HFFc6 (cell line): ENCODE data around the gene STRN3. TPM values are rescaled to one million over a fixed set of nuclear protein-coding genes. Genes with fewer than 3 reads are reported as not detected.

Experiments
- DNase-seq: peaks from one replicate; pipeline ENCODE4 v3.0.0-alpha.2; 2018
- H3K27ac Mint-ChIP-seq: 2 replicates; pipeline ENCODE4 v1.8.0; 2020; ENCODE audit warnings: mild to moderate bottlenecking, mixed read lengths
- H3K27me3 Mint-ChIP-seq: 2 replicates; pipeline ENCODE4 v1.8.0; 2021; ENCODE audit warnings: mild to moderate bottlenecking, moderate library complexity, mixed read lengths; ENCODE audit not compliant: insufficient read depth
- H3K36me3 Mint-ChIP-seq: 2 replicates; pipeline ENCODE4 v1.8.0; 2021; ENCODE audit warnings: low read depth, mixed read lengths
- H3K4me1 Mint-ChIP-seq: 2 replicates; pipeline ENCODE4 v1.8.0; 2020; ENCODE audit warnings: low read depth, mixed read lengths
- H3K4me3 Mint-ChIP-seq: 2 replicates; pipeline ENCODE4 v1.8.0; 2020; ENCODE audit warnings: mild to moderate bottlenecking, moderate library complexity, mixed read lengths
- H3K9me3 Mint-ChIP-seq: 2 replicates; pipeline ENCODE4 v1.8.0; 2020; ENCODE audit warnings: mild to moderate bottlenecking, mixed read lengths
- total RNA-seq, 6 experiments: library from RNA; stranded (reverse); fragmentation: NEBNext Ultra II Directional; extraction: Animal tissue kit (Norgen Biotek cat#: 25700); gene quantifications; 2 replicates in 1 of 6; 3 replicates in 5 of 6; pipeline ENCODE4 v1.2.3, GENCODE V29; 2021
- TF ChIP-seq, protein P1 (sequence below): fragments of 200-600 bp; sonication (generic); IDR thresholded peaks from 2 replicates; pipeline ENCODE4 v1.5.0; 2021; ENCODE audit warnings: antibody characterized with exemption, mild to moderate bottlenecking

Gene STRN3
- total RNA-seq, 6 experiments from 2014 or later = 34.5 to 40.6 (median 38.6) TPM

DNA sequence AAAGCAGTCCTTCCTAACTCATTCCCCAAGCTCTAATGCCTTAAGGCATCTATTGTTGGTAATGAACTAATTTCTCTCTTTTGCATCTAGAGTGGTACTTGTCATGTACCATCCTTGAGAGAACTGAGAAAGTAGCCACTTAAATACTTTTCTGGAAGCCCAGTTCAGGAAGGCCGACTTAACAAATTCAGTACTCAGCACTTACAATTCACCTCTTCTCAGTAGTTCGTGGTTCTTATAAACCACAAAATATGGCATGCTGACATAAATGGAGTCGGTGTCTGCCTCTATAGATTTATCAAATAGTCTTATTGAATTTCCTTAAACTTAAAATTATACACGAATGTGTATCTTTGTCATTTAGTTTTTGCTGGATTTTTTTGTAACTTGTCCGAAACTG is 161.2 kb downstream of the STRN3 start:
- DNase-seq = no peak
- H3K4me3 Mint-ChIP-seq = no peak overlapping the region
- H3K9me3 Mint-ChIP-seq = no peaks in the 10 kb centered on the region
- TF ChIP-seq, protein P1, sequence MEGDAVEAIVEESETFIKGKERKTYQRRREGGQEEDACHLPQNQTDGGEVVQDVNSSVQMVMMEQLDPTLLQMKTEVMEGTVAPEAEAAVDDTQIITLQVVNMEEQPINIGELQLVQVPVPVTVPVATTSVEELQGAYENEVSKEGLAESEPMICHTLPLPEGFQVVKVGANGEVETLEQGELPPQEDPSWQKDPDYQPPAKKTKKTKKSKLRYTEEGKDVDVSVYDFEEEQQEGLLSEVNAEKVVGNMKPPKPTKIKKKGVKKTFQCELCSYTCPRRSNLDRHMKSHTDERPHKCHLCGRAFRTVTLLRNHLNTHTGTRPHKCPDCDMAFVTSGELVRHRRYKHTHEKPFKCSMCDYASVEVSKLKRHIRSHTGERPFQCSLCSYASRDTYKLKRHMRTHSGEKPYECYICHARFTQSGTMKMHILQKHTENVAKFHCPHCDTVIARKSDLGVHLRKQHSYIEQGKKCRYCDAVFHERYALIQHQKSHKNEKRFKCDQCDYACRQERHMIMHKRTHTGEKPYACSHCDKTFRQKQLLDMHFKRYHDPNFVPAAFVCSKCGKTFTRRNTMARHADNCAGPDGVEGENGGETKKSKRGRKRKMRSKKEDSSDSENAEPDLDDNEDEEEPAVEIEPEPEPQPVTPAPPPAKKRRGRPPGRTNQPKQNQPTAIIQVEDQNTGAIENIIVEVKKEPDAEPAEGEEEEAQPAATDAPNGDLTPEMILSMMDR = no peak
- no peaks in the 10 kb centered on the region for H3K4me1 Mint-ChIP-seq
- H3K36me3 Mint-ChIP-seq = no peaks in the 10 kb centered on the region
- H3K27ac Mint-ChIP-seq = no peak overlapping the region
- H3K27me3 Mint-ChIP-seq = peaks cover 20% of the 10 kb centered on the region

DNA sequence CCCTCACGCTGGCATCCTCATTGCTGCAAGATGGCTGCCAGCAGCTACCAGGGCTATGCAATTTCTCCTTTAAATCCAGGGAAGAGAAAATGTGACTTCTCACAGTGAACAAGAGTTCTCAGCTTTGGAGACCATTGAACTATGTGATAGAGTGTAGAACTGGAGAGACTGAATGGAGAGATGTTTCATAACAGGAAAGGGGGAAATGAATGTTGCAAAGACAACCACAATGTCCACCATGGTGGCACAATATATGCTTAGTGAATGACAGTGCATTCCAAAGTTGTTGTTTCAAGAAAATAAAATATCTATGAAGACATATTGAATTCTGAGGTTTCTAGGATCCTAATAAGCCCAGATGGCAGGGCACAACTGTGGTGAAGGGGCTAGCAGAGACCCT is 165.0 kb downstream of the STRN3 start:
- Mint-ChIP-seq H3K4me1 (no peaks in the 10 kb centered on the region), H3K9me3 (no peaks in the 10 kb centered on the region), H3K4me3 (no peak overlapping the region), H3K27ac (no peak overlapping the region), H3K36me3 (no peaks in the 10 kb centered on the region), H3K27me3 (peaks cover 29% of the 10 kb centered on the region)
- TF ChIP-seq, protein P1 = no peak
- DNase-seq = no peak

DNA sequence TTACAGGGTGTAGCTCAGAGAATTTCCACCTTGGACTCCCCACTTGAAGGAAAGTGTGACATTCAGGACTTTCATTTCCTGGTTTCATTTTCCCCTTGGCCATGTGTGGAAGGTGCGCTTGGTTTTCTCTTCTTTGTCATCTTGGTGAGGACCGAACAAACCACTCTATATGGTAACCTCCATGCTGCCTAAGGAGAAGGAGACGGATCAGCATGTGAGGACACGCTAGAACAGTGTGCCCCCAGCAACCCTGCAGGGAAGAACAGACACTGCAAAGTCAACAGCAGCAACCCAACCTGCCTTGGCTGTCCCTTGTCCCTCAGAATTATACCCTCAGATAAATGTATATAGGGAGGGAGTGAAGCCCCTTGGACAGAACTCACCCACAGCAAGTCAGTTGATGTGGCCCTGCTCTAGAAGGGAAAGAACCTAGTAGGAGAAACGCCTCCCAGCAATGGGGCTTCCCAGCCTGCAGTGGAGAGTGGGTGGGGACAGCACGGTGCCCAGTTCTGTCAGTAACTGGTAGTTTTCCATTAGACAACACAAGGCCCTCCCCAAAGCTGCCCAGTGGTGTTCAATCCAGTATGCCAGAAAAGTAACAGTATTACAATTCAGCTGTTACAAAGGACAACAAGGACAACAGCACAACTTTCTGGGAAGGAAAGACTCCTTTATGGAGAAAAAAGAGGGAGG is 170.7 kb downstream of the STRN3 start:
- Mint-ChIP-seq H3K27me3 (peaks cover 11% of the 10 kb centered on the region), H3K27ac (no peak overlapping the region), H3K4me3 (no peak overlapping the region), H3K9me3 (no peaks in the 10 kb centered on the region), H3K36me3 (no peaks in the 10 kb centered on the region), H3K4me1 (no peaks in the 10 kb centered on the region)
- TF ChIP-seq, protein P1 = no peak
- DNase-seq = no peak

DNA sequence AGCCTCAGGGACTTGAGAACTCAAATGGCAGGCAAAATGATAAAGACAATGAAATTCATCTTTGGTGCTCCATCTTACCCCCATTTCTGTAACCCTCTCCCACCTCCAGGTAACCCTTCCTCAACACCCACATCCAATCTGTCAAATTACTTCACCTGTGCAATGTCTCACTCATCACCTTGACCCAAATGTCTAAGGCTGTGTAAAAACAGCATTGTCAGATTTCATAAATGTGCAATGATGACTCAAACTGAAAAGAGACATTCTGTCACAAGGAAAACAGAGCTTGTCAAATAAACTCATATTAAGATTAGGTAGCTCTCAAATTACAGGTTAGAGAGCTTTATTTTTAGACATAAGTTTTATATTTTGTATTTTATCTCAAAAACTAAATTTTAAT is 171.7 kb downstream of the STRN3 start:
- Mint-ChIP-seq H3K36me3 (no peaks in the 10 kb centered on the region), H3K4me3 (no peak overlapping the region), H3K27ac (no peak overlapping the region), H3K9me3 (no peaks in the 10 kb centered on the region), H3K27me3 (peaks cover 16% of the 10 kb centered on the region), H3K4me1 (no peaks in the 10 kb centered on the region)
- no peak for DNase-seq
- TF ChIP-seq, protein P1 = no peak

DNA sequence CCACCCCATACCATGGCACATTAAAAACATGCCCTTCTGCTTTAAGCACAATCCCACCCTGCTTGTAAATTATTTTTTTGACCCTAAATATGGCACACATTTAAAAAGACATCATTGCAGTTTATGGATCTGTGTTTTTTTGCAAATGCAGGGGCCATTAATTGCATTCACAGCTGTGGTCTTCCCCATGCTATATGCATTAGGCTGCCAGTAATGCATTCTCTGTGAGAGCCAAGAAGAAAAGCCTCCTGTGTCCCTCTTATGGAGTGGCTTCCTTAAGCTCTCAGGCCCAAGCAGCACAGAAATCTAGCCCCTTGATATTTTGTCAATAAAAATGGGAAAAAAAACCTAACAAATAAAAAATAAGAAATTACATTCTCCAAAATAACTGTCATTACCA is 172.2 kb downstream of the STRN3 start:
- Mint-ChIP-seq H3K36me3 (no peaks in the 10 kb centered on the region), H3K9me3 (no peaks in the 10 kb centered on the region), H3K4me3 (no peak overlapping the region), H3K27ac (no peak overlapping the region), H3K27me3 (peaks cover 16% of the 10 kb centered on the region), H3K4me1 (no peaks in the 10 kb centered on the region)
- TF ChIP-seq, protein P1 = no peak
- DNase-seq = no peak
